ENCODE data around the gene ZSCAN5A.

- no peak for TF ChIP-seq POLR2A (IDR thresholded peaks at IDR 0.05)
- TF ChIP-seq CTCF (IDR thresholded peaks at IDR 0.05): no peak
Observed at GRCh38 chr19:56314018-56314380, 640 bp downstream of the ZSCAN5A start.
